GM12878 (cell line): ENCODE results near the gene GPSM3.

Experiments
- EP300 ChIP-seq, 2 experiments: fragments of 150-350 bp in 1 of 2; IDR thresholded peaks; 2 replicates each; pipeline ENCODE4 v1.6.1; 2011 to 2012; ENCODE audit warnings: low read depth in 2 of 2, low read length in 2 of 2, borderline replicate concordance in 1 of 2, improper control_type of control experiment in 1 of 2, inconsistent platforms in 1 of 2; ENCODE audit not compliant: control insufficient read depth in 1 of 2
- SMC3 ChIP-seq: IDR thresholded peaks from 2 replicates; pipeline ENCODE4 v1.6.1; 2011; ENCODE audit warnings: low read length, improper control_type of control experiment, borderline replicate concordance
- TF ChIP-seq, protein P1 (sequence below), 3 experiments: IDR thresholded peaks in 2 of 3; conservative IDR thresholded peaks in 1 of 3; 2 replicates each; pipeline ENCODE4 v1.5.1; 2011; ENCODE audit warnings: low read depth in 3 of 3, low read length in 3 of 3, mild to moderate bottlenecking in 3 of 3, control low read depth in 2 of 3, moderate library complexity in 2 of 3, inconsistent platforms in 1 of 3, mixed read lengths in 1 of 3; ENCODE audit not compliant: control insufficient read depth in 2 of 3, insufficient read depth in 1 of 3; ENCODE audit errors: extremely low read depth in 1 of 3

- TF ChIP-seq EP300 (IDR thresholded peaks at IDR 0.05; ENCODE audit: borderline replicate concordance in 1 of 2, control insufficient read depth in 1 of 2, low read depth in 2 of 2, low read length in 2 of 2) (no peak), SMC3 (peak; percentile 47; the same call in 1 of the 2 replicates)
- TF ChIP-seq, protein P1, sequence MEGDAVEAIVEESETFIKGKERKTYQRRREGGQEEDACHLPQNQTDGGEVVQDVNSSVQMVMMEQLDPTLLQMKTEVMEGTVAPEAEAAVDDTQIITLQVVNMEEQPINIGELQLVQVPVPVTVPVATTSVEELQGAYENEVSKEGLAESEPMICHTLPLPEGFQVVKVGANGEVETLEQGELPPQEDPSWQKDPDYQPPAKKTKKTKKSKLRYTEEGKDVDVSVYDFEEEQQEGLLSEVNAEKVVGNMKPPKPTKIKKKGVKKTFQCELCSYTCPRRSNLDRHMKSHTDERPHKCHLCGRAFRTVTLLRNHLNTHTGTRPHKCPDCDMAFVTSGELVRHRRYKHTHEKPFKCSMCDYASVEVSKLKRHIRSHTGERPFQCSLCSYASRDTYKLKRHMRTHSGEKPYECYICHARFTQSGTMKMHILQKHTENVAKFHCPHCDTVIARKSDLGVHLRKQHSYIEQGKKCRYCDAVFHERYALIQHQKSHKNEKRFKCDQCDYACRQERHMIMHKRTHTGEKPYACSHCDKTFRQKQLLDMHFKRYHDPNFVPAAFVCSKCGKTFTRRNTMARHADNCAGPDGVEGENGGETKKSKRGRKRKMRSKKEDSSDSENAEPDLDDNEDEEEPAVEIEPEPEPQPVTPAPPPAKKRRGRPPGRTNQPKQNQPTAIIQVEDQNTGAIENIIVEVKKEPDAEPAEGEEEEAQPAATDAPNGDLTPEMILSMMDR (IDR thresholded peaks at IDR 0.05 in 2 of 3, conservative IDR thresholded peaks at IDR 0.05 in 1 of 3; ENCODE audit: control insufficient read depth in 2 of 3, extremely low read depth in 1 of 3, insufficient read depth in 1 of 3, low read depth in 3 of 3, low read length in 3 of 3) = peak; percentile 52 to 64 (median 56); a peak in 5 of 6 replicates
These were observed 2.6 kb upstream of the GPSM3 start for GRCh38 chr6:32194825-32195651.
